B cell (primary cell): ENCODE data around the gene DLG1. TPM values are rescaled to one million over a fixed set of nuclear protein-coding genes. Genes with fewer than 3 reads are reported as not detected.

Experiments used
- ATAC-seq: fragments of 200-7000 bp; cut with Tn5 transposase; one replicate; pipeline ENCODE4 v1.10.0; 2021; ENCODE audit warnings: low read depth, mild to moderate bottlenecking, moderate number of reproducible peaks, moderate library complexity
- CTCF ChIA-PET: fragments of 350-600 bp; sonication (Branson Sonifier 250); formaldehyde crosslinking; loops from one replicate; lab custom pipeline; 2021; ENCODE audit warnings: antibody characterized with exemption, inconsistent platforms; lab: Charles Lee
- POLR2A ChIA-PET: fragments of 350-600 bp; sonication (Branson Sonifier 250); formaldehyde crosslinking; loops from one replicate; lab custom pipeline; 2021; ENCODE audit warnings: antibody characterized with exemption; lab: Charles Lee
- DNase-seq: peaks from one replicate; pipeline ENCODE4 v3.0.0; 2013
- H2AFZ ChIP-seq: 2 replicates; pipeline ENCODE4 v1.6.1; 2012; ENCODE audit warnings: mild to moderate bottlenecking, low read depth, low read length; ENCODE audit not compliant: insufficient read depth, poor library complexity, severe bottlenecking
- H3K27ac ChIP-seq, 2 donors: 1 replicate in 1 of 2; 2 replicates in 1 of 2; pipeline ENCODE4 v1.5.1; 2012 to 2013; ENCODE audit warnings: low read length in 2 of 2, mild to moderate bottlenecking in 2 of 2, moderate library complexity in 1 of 2
- H3K27me3 ChIP-seq, 4 experiments: fragments of 200-600 bp in 1 of 4; sonication (generic) in 1 of 4; replicated peaks in 1 of 4; 1 replicate in 2 of 4; 2 replicates in 2 of 4; pipeline versions ENCODE4 v1.6.1 to v1.7.0; 2013 to 2016; ENCODE audit warnings: low read length in 3 of 4, mild to moderate bottlenecking in 2 of 4, mixed read lengths in 1 of 4, moderate library complexity in 1 of 4; ENCODE audit not compliant: insufficient read depth in 4 of 4, control insufficient read depth in 3 of 4; ENCODE audit errors: control extremely low read depth in 1 of 4
- H3K36me3 ChIP-seq, 2 experiments: replicated peaks in 1 of 2; 1 replicate in 1 of 2; 2 replicates in 1 of 2; pipeline versions ENCODE4 v1.6.1 to v1.7.1; 2013; ENCODE audit warnings: low read length in 1 of 2; ENCODE audit not compliant: insufficient read depth in 2 of 2, control insufficient read depth in 1 of 2; ENCODE audit errors: control extremely low read depth in 1 of 2, extremely low read depth in 1 of 2
- H3K4me1 ChIP-seq, 2 donors: fragments of 200-600 bp in 1 of 2; sonication (generic) in 1 of 2; 1 replicate in 1 of 2; 2 replicates in 1 of 2; pipeline versions ENCODE4 v1.5.1 to v1.6.1; 2013 to 2017; ENCODE audit warnings: low read length in 2 of 2; ENCODE audit not compliant: control insufficient read depth in 2 of 2, insufficient read depth in 2 of 2
- H3K4me2 ChIP-seq: replicated peaks from 2 replicates; pipeline ENCODE3; 2012; ENCODE audit warnings: mild to moderate bottlenecking, low read depth, low read length; ENCODE audit not compliant: poor library complexity, severe bottlenecking
- H3K4me3 ChIP-seq, 5 experiments: fragments of 200-600 bp in 1 of 5; sonication (generic) in 1 of 5; 1 replicate in 3 of 5; 2 replicates in 2 of 5; pipeline versions ENCODE4 v1.5.1 to v1.7.0; 2011 to 2016; ENCODE audit warnings: low read length in 4 of 5, mild to moderate bottlenecking in 4 of 5, low read depth in 2 of 5, control low read depth in 1 of 5, moderate library complexity in 1 of 5; ENCODE audit not compliant: insufficient read depth in 1 of 5; ENCODE audit errors: control extremely low read depth in 1 of 5, extremely low read depth in 1 of 5
- H3K79me2 ChIP-seq: fragments of 200-600 bp; sonication (generic); one replicate; pipeline ENCODE4 v1.6.0; 2016; ENCODE audit warnings: low read length; ENCODE audit not compliant: control insufficient read depth, insufficient read depth
- H3K9ac ChIP-seq: fragments of 200-600 bp; sonication (generic); 2 replicates; pipeline ENCODE4 v1.6.1; 2017; ENCODE audit warnings: mild to moderate bottlenecking, low read length, moderate library complexity
- H3K9me3 ChIP-seq, 3 donors: one replicate each; pipeline versions ENCODE4 v1.6.1 to v1.7.1; 2013; ENCODE audit warnings: low read length in 2 of 3; ENCODE audit not compliant: control insufficient read depth in 2 of 3, insufficient read depth in 1 of 3; ENCODE audit errors: control extremely low read depth in 1 of 3
- H4K20me1 ChIP-seq: 2 replicates; pipeline ENCODE4 v1.6.0; 2012; ENCODE audit warnings: mild to moderate bottlenecking, low read length; ENCODE audit not compliant: insufficient read depth, control insufficient read depth, poor library complexity, severe bottlenecking
- H3K27ac Mint-ChIP-seq: one replicate; pipeline ENCODE4 v1.8.0; 2021; ENCODE audit warnings: mixed read lengths
- H3K27me3 Mint-ChIP-seq: one replicate; pipeline ENCODE4 v1.8.0; 2021; ENCODE audit warnings: mixed read lengths
- H3K4me1 Mint-ChIP-seq: one replicate; pipeline ENCODE4 v1.8.0; 2021; ENCODE audit warnings: mixed read lengths
- H3K4me3 Mint-ChIP-seq: one replicate; pipeline ENCODE4 v1.8.0; 2021; ENCODE audit warnings: mixed read lengths
- H3K9me3 Mint-ChIP-seq: one replicate; pipeline ENCODE4 v1.8.0; 2022; ENCODE audit warnings: mixed read lengths; ENCODE audit not compliant: insufficient read depth
- EZH2 ChIP-seq: IDR thresholded peaks from 2 replicates; pipeline ENCODE4 v1.6.1; 2012; ENCODE audit warnings: borderline replicate concordance, low read depth, mild to moderate bottlenecking, moderate library complexity, low read length; ENCODE audit not compliant: insufficient read depth, poor library complexity, severe bottlenecking
- WGBS: methylation state at CpG from one replicate; pipeline ENCODE4 v1.1.5; 2013; ENCODE audit warnings: missing lambda C conversion rate; ENCODE audit not compliant: insufficient coverage; 5-methylcytosine and 5-hydroxymethylcytosine counted together
- intact Hi-C: fragments of 100-400 bp; cut with micrococcal nuclease; formaldehyde crosslinking; loops from one replicate; pipeline ENCODE4 v1.10.0; 2022
- polyA plus RNA-seq: library from polyadenylated mRNA; depleted of rRNA; stranded (reverse); fragments of >200 nt; gene quantifications from 2 replicates; pipeline ENCODE4 v1.2.3, GENCODE V29; 2012
- total RNA-seq, 2 donors: library from RNA; stranded (reverse); fragments of 120-200 nt in 1 of 2; gene quantifications; 1 replicate in 1 of 2; 2 replicates in 1 of 2; pipeline versions ENCODE4 v1.2.3 to v1.2.4, GENCODE V29; 2013 to 2022
- TF ChIP-seq, protein P1 (sequence below): fragments of 200-600 bp; IDR thresholded peaks from one replicate; pipeline ENCODE4 v1.8.0; 2022; ENCODE audit warnings: antibody characterized with exemption, mild to moderate bottlenecking

Gene DLG1
- total and polyA plus RNA-seq, 2 donors (not counting 1 experiment from before 2014, with no cell fraction given), result 23.4 to 114 TPM

DNA sequence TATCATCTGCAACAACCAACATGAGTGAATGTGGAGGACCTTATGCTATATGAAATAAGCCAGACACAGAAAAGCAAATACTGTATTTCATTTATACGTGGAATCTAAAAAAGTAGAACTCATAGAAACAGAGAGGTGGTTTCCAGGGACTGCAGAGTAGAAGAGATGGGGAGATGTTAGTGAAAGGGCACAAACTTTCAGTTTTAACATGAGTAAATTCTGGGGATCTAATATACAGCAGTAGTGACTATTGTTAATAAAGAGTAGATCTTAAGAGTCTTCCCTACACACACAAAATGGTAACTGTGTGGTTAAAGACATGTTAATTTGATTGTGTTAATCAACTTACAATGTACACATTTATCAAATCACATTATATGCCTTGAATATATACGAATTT, 247.9 kb downstream of the DLG1 start:
- peaks cover 3% of the 10 kb centered on the region for H3K4me1 Mint-ChIP-seq
- H3K79me2 ChIP-seq, result no peaks in the 10 kb centered on the region
- H3K27me3 Mint-ChIP-seq, result no peaks in the 10 kb centered on the region
- no peak overlapping the region for H3K9ac ChIP-seq
- 67% methylated on average over 1 of the region's 2 CpGs for WGBS
- H3K9me3 ChIP-seq, result no peaks in the 10 kb centered on the region
- no peak overlapping the region for H3K4me3 Mint-ChIP-seq
- POLR2A ChIA-PET, result no interaction called here
- ATAC-seq (no peak), DNase-seq (no peak)
- no peaks in the 10 kb centered on the region for H3K9me3 Mint-ChIP-seq
- no peaks in the 10 kb centered on the region for H3K4me1 ChIP-seq
- H3K27ac ChIP-seq, result no peak overlapping the region
- no peaks in the 10 kb centered on the region for H4K20me1 ChIP-seq
- no peak overlapping the region for H2AFZ ChIP-seq
- H3K36me3 ChIP-seq, result peaks cover 9 to 24% of the 10 kb centered on the region in 2 experiments
- no peak overlapping the region for H3K4me3 ChIP-seq
- no peak for TF ChIP-seq EZH2
- TF ChIP-seq, protein P1, sequence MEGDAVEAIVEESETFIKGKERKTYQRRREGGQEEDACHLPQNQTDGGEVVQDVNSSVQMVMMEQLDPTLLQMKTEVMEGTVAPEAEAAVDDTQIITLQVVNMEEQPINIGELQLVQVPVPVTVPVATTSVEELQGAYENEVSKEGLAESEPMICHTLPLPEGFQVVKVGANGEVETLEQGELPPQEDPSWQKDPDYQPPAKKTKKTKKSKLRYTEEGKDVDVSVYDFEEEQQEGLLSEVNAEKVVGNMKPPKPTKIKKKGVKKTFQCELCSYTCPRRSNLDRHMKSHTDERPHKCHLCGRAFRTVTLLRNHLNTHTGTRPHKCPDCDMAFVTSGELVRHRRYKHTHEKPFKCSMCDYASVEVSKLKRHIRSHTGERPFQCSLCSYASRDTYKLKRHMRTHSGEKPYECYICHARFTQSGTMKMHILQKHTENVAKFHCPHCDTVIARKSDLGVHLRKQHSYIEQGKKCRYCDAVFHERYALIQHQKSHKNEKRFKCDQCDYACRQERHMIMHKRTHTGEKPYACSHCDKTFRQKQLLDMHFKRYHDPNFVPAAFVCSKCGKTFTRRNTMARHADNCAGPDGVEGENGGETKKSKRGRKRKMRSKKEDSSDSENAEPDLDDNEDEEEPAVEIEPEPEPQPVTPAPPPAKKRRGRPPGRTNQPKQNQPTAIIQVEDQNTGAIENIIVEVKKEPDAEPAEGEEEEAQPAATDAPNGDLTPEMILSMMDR, result no peak
- no peaks in the 10 kb centered on the region for H3K27me3 ChIP-seq
- intact Hi-C loops, result no loop called here
- H3K27ac Mint-ChIP-seq, result no peak overlapping the region
- CTCF ChIA-PET, result no interaction called here
- no peak overlapping the region for H3K4me2 ChIP-seq

GRCh38 chr3:197042539-197042938, 255.9 kb downstream of the DLG1 start:
- ChIA-PET CTCF (interaction anchor here (0.7 to 2.1 kb wide), 3 partner anchors 12 to 145 kb away, joined by 3 to 5 read pairs (median 3); no protein-coding TSS in a partner anchor), POLR2A (no interaction called here)
- no peaks in the 10 kb centered on the region for H3K79me2 ChIP-seq
- DNase-seq (no peak), ATAC-seq (no peak)
- WGBS, result no CpG with 5 or more reads among the region's 4 CpGs
- Mint-ChIP-seq H3K4me1 (no peaks in the 10 kb centered on the region), H3K27ac (no peak overlapping the region), H3K4me3 (no peak overlapping the region), H3K9me3 (no peaks in the 10 kb centered on the region), H3K27me3 (no peaks in the 10 kb centered on the region)
- TF ChIP-seq, protein P1, result no peak
- TF ChIP-seq EZH2, result no peak
- no peak overlapping the region for H3K27ac ChIP-seq
- no peaks in the 10 kb centered on the region for H3K4me1 ChIP-seq
- no peak overlapping the region for H3K9ac ChIP-seq
- H4K20me1 ChIP-seq, result no peaks in the 10 kb centered on the region
- no peaks in the 10 kb centered on the region for H3K27me3 ChIP-seq
- H3K9me3 ChIP-seq, result no peaks in the 10 kb centered on the region
- H3K4me3 ChIP-seq, result no peak overlapping the region
- peaks cover 7 to 18% of the 10 kb centered on the region in 2 experiments for H3K36me3 ChIP-seq
- no peak overlapping the region for H2AFZ ChIP-seq
- H3K4me2 ChIP-seq, result no peak overlapping the region
- intact Hi-C loops, result no loop called here
